MM.1S (cell line): ENCODE measurements around the gene BANP.

Source experiments
- CTCF ChIP-seq: fragments of 300-600 bp; sonication (generic); IDR thresholded peaks from 2 replicates; pipeline ENCODE4 v1.5.1; 2016; ENCODE audit warnings: antibody characterized with exemption, low read length, mixed read lengths
- EZH2 ChIP-seq: fragments of 300-600 bp; sonication (generic); optimal IDR thresholded peaks from 2 replicates; pipeline ENCODE3; 2017; ENCODE audit warnings: low read depth, mild to moderate bottlenecking, antibody characterized with exemption, low read length, mixed read lengths

- TF ChIP-seq CTCF (no peak), EZH2 (no peak)
These were observed 2.5 kb upstream of the BANP start for GRCh38 chr16:87948735-87949070.
